Body of pancreas (tissue), 4 donors: ENCODE results near the gene TNS3. TPM values are rescaled to one million over a fixed set of nuclear protein-coding genes. Genes with fewer than 3 reads are reported as not detected.

Experiments used
- ATAC-seq: fragments of 150-250 bp; one replicate; pipeline ENCODE4 v1.9.1; 2016
- DNase-seq, 4 donors: peaks; one replicate each; pipeline ENCODE4 v3.0.0-alpha.2; 2019
- H3K27ac ChIP-seq, 4 donors: fragments of 200-600 bp; sonication (generic); 1 replicate in 3 of 4; 2 replicates in 1 of 4; pipeline versions ENCODE4 v1.5.1 to v1.6.1; 2016 to 2019; ENCODE audit warnings: mild to moderate bottlenecking in 1 of 4, mixed read lengths in 1 of 4, moderate library complexity in 1 of 4
- H3K27me3 ChIP-seq, 2 donors: fragments of 200-600 bp; sonication (generic); one replicate each; pipeline ENCODE4 v1.6.0; 2016; ENCODE audit warnings: mild to moderate bottlenecking in 1 of 2
- H3K36me3 ChIP-seq, 2 donors: fragments of 200-600 bp; sonication (generic); replicated peaks in 1 of 2; 2 replicates each; pipeline ENCODE4 v1.5.1; 2016; ENCODE audit warnings: low read depth in 2 of 2; ENCODE audit not compliant: insufficient read depth in 1 of 2
- H3K4me1 ChIP-seq: fragments of 200-600 bp; sonication (generic); one replicate; pipeline ENCODE4 v1.6.0; 2016
- H3K4me3 ChIP-seq, 2 donors: fragments of 200-600 bp; sonication (generic); 1 replicate in 1 of 2; 2 replicates in 1 of 2; pipeline ENCODE4 v1.5.1; 2016 to 2019
- H3K9me3 ChIP-seq, 3 donors: fragments of 200-600 bp; sonication (generic); 1 replicate in 2 of 3; 2 replicates in 1 of 3; pipeline ENCODE4 v1.5.1; 2016
- POLR2A ChIP-seq, 3 donors: fragments of 450-650 bp; IDR thresholded peaks; one replicate each; pipeline ENCODE4 v1.6.1; 2016; ENCODE audit warnings: antibody characterized with exemption in 3 of 3, mild to moderate bottlenecking in 2 of 3
- WGBS, 2 donors: methylation state at CpG; one replicate each; pipeline ENCODE4 v1.1.5; 2017; 5-methylcytosine and 5-hydroxymethylcytosine counted together
- intact Hi-C: fragments of 100-400 bp; cut with DNase I; formaldehyde crosslinking; loops from one replicate; pipeline ENCODE4 v1.15.1; 2023
- total RNA-seq, 2 donors: library from RNA; depleted of rRNA; stranded (reverse); fragments of >200 nt; gene quantifications; one replicate each; pipeline ENCODE4 v1.1.0, GENCODE V29; 2016
- TF ChIP-seq, protein P1 (sequence below), 7 experiments: fragments of 450-650 bp in 4 of 7; fragments of 200-600 bp in 3 of 7; sonication (generic) in 3 of 7; IDR thresholded peaks; one replicate each; pipeline ENCODE4 v1.5.1; 2016 to 2019; ENCODE audit warnings: antibody characterized with exemption in 7 of 7

TNS3 gene
- total RNA-seq, 2 donors from 2014 or later: 100 to 265 TPM

DNA sequence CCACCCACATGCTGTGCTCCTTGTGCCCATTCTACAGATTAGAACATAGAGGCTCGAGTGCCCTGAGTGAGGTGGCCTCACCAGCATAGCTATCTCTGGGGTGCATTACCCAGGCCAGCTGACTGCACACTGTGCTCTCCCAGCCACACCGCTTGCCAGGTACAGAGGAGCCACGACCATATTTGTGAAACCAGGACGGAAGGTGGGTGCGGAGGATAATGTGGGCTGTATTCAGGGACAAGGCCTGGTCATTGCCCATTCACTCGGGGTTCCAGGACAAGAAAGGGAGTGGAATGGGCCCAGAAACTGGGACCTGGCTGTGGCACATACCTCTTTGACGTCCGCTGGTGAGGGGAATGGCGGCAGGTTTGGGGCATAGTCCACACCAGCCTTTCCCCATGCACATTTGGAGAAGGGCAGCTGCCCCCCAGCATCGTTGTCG lies 236.0 kb downstream of the TNS3 start:
- H3K4me3 ChIP-seq: no peak overlapping the region
- intact Hi-C loops: no loop called here
- H3K4me1 ChIP-seq: peaks cover 8% of the 10 kb centered on the region
- H3K27me3 ChIP-seq: no peaks in the 10 kb centered on the region
- no peak overlapping the region for H3K27ac ChIP-seq
- WGBS, 2 donors: 87 to 92% methylated on average over 10 to 11 of the region's 11 CpGs
- ATAC-seq (no peak), DNase-seq (peak in 2 of 4 donors; percentile 9)
- no peak for TF ChIP-seq POLR2A (IDR thresholded peaks at IDR 0.05)
- TF ChIP-seq, protein P1, sequence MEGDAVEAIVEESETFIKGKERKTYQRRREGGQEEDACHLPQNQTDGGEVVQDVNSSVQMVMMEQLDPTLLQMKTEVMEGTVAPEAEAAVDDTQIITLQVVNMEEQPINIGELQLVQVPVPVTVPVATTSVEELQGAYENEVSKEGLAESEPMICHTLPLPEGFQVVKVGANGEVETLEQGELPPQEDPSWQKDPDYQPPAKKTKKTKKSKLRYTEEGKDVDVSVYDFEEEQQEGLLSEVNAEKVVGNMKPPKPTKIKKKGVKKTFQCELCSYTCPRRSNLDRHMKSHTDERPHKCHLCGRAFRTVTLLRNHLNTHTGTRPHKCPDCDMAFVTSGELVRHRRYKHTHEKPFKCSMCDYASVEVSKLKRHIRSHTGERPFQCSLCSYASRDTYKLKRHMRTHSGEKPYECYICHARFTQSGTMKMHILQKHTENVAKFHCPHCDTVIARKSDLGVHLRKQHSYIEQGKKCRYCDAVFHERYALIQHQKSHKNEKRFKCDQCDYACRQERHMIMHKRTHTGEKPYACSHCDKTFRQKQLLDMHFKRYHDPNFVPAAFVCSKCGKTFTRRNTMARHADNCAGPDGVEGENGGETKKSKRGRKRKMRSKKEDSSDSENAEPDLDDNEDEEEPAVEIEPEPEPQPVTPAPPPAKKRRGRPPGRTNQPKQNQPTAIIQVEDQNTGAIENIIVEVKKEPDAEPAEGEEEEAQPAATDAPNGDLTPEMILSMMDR (IDR thresholded peaks at IDR 0.05): no peak
- H3K9me3 ChIP-seq: no peaks in the 10 kb centered on the region
- H3K36me3 ChIP-seq: peaks cover 0 to 24% of the 10 kb centered on the region in 2 donors

DNA sequence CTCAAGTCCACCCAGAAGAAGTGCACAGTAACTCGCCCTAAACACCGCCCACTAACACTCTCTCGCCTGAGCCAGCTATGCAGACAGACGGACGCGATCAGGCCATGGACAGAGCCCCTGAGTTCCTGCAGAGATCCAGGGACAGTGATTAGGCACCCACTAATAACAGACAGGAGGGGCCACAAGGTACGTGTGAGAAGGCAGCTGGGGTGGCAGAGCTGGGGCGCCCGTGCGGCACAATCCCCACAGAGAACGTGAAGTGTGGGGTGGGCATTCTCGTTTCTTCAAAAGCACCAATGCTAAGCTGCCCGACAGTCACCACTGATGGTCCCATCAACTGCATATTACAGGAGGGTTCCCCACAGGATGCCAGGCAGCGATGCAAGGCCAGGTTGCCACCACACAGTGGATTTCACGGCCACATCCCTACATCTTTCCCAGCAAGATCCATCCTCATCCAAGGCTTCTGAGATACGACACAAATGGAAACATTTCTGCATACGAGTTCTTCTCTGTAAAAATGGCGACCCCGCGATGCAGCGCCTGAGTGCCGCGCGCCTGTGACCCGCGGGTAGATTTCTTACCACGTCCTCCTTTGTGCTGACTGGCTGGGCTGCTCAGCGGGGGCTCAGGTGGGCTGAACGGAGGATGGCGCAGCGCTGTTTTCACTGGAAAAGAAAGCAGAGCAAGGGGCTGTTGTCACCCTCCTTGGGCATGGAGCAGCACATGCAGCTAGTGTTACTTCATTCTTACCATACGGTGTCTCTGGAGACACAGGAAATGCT lies 237.5 kb downstream of the TNS3 start:
- H3K27ac ChIP-seq: no peak overlapping the region
- peaks cover 0 to 24% of the 10 kb centered on the region in 2 donors for H3K36me3 ChIP-seq
- intact Hi-C loops: no loop called here
- no peaks in the 10 kb centered on the region for H3K27me3 ChIP-seq
- H3K4me3 ChIP-seq: no peak overlapping the region
- TF ChIP-seq, protein P1 (IDR thresholded peaks at IDR 0.05): no peak
- no peak for TF ChIP-seq POLR2A (IDR thresholded peaks at IDR 0.05)
- ATAC-seq (no peak), DNase-seq (peak in 2 of 4 donors; percentile 3 to 7)
- no peaks in the 10 kb centered on the region for H3K4me1 ChIP-seq
- H3K9me3 ChIP-seq: no peaks in the 10 kb centered on the region
- 92 to 93% methylated on average over 29 to 32 of the region's 32 CpGs for WGBS, 2 donors

DNA sequence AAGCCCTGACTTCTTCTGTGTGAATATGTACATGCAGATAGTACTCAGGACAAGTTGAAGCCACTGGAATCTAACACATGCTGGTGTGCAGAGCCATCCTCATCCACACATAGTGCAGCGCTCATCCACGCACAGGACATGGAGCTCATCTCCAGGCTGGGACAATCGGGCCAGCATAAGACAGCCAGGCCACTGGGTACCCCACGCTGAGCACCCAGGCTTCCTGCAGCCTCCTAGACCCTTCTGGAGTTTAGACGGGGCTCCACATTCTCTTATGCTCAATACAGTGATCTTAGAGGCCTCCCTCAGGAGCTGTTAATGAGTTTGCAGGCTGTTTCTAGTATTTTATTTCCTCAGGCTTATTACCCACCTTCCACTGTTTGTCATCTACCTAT lies 238.9 kb downstream of the TNS3 start:
- no peaks in the 10 kb centered on the region for H3K4me1 ChIP-seq
- no peak for TF ChIP-seq POLR2A (IDR thresholded peaks at IDR 0.05)
- TF ChIP-seq, protein P1 (IDR thresholded peaks at IDR 0.05): no peak
- 90 to 95% methylated on average over 5 of the region's 5 CpGs for WGBS, 2 donors
- no peaks in the 10 kb centered on the region for H3K9me3 ChIP-seq
- intact Hi-C loops: no loop called here
- ATAC-seq (no peak), DNase-seq (peak in 3 of 4 donors; percentile 2 to 8 (median 5))
- H3K4me3 ChIP-seq: no peak overlapping the region
- H3K27ac ChIP-seq: no peak overlapping the region
- H3K27me3 ChIP-seq: no peaks in the 10 kb centered on the region
- peaks cover 0 to 24% of the 10 kb centered on the region in 2 donors for H3K36me3 ChIP-seq

DNA sequence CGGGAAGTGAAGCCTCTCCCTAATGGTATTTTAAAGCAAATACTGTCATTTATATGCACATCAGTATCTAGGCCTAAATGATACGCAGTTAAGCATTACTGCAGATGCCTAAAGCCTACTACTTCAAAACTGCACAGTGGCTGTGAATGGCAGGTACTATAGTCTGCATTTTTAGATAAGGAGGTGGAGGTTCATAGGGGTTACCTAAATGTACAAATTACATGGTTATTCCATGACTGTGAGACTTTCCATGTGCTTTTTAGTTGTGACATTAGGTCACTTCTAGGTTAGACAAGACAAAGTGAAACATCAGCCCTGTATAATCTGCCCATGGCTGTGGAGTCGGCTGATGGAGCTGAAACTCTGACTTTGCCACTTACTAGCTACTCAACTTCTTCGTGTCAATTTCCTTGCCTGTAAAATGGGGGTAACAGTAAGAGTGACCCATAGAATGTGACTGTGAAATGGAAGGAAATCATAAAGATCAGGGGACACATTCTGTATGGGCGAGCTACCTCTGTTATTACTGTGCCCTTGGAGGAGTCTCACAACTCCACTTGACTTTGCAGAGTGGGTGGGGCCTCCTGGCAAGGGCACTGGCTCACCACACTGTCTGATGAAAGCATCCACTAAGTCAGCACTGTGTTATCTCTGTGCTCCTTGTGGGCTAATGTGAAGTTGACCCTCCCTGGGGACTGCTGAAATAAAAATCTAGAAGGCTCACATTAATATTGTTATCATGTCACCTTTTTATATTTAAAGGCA lies 239.4 kb downstream of the TNS3 start:
- Histone ChIP-seq H3K36me3 (peaks cover 0 to 24% of the 10 kb centered on the region in 2 donors), H3K9me3 (no peaks in the 10 kb centered on the region), H3K27me3 (no peaks in the 10 kb centered on the region), H3K4me1 (no peaks in the 10 kb centered on the region), H3K4me3 (no peak overlapping the region), H3K27ac (no peak overlapping the region)
- ATAC-seq (no peak), DNase-seq (peak in 2 of 4 donors; percentile 4 to 9)
- 90 to 91% methylated on average over 5 of the region's 5 CpGs for WGBS, 2 donors
- intact Hi-C loops: no loop called here
- TF ChIP-seq, protein P1 (IDR thresholded peaks at IDR 0.05): no peak
- TF ChIP-seq POLR2A (IDR thresholded peaks at IDR 0.05): no peak
